Activated T-cell treated with anti-CD3 and anti-CD28 coated beads for 48 hours (primary cell): ENCODE data around the gene ALK.
A peak's percentile ranks its signal among the peaks of the same experiment; 100 is the strongest.

Source experiments
- DNase-seq: peaks from one replicate; pipeline ENCODE4 v3.0.0-alpha.2; 2020; ENCODE audit warnings: low read depth

Gene ALK

GRCh38 chr2:29314816-29315571, 606.4 kb downstream of the ALK start:
- peak; percentile 50 for DNase-seq

- DNase-seq: no peak
Observed at GRCh38 chr2:29311458-29311857, 609.9 kb downstream of the ALK start.

DNA sequence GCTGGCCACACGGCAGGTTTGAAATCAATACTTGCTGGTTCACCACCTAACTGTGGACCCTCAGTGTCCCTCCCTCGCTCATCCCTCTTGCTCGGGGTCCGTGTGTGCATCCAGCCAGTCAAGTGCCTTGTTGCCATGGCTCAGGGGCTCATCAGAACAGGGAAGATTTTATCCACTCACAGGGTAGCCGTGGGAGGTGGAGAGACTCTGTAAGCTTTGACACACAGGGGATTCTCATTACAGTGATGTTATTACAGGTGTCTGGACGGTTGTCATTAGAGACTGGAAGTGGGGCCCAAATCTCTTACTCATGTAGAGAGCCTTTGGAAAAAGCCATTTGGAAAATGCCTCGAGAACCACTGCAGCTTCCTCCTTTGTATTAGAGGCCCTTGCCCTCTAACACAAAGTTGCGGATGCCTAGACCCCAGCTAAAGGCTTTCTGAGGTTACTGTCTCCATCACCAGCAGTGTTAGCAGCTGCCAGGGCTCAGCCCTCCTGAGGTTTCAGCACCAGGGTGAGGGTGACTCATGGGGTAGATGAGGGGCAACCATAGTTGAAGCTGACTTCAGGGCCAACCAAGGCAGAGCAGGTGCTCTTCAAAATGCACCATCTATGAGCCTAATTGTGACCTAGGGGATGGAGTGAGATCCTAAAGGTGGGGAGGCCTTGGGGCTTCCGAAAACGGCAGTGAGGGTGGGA, 610.6 kb downstream of the ALK start:
- no peak for DNase-seq

GRCh38 chr2:29309090-29310029, 612.0 kb downstream of the ALK start:
- DNase-seq: no peak

GRCh38 chr2:29308366-29308765, 613.0 kb downstream of the ALK start:
- no peak for DNase-seq

- DNase-seq: no peak
Observed at GRCh38 chr2:29307519-29307918, 613.9 kb downstream of the ALK start.

DNA sequence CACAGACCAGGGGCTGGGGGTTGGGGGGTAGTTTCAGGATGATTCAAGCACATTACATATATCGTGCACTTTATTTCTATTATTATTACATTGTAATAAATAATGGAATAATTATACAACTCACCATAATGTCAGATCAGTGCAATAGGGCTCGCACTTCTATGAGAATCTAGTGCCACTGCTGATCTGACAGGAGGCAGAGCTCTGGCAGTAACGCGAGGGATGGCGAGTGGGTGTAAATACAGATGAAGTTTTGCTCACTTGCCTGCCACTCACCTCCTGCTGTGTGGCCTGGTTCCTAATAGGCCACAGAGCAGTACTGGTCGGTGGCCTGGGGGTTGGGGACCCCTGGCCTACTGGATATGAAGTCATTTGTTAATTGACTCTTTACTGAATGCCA, 615.6 kb downstream of the ALK start:
- DNase-seq: no peak

GRCh38 chr2:29304399-29305060, 616.9 kb downstream of the ALK start:
- no peak for DNase-seq

DNA sequence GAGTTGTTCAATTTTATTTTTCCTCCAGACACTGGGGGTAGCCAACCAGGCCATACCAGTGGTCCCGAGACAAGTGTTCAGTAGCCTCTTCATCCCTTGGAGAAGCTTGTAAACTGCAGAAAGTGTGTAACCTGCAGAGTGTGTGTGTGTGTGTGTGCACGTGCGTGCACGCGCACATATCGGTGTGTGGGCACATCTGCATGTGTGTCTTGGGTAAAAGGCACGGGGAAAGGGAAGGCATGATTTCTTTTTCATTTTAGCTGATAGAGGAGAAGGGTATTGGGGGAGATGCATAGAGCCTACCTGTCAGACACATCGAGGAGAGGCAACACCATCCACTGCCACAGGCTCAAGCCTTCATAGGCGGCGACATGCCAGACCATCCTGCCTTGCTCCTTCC, 624.8 kb downstream of the ALK start:
- no peak for DNase-seq

DNA sequence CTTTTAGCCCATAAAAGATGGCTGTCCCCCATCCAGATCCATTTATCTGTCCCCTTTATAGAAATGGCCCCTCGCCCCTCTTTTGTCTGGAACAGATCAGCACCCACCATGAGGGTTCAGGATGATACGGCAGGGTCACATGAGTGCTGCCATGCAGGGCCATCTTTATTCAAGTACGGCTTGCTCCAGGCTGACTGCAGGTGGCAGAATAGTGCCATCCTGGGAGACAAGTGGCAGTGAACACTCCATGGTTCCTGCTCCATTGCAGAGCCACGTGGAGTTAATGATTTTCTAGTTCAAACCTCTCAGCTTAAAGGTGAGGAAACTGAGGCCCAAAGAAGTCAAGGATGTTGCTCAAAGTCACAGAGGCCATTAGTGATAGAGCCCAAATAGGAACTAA, 625.5 kb downstream of the ALK start:
- no peak for DNase-seq

DNA sequence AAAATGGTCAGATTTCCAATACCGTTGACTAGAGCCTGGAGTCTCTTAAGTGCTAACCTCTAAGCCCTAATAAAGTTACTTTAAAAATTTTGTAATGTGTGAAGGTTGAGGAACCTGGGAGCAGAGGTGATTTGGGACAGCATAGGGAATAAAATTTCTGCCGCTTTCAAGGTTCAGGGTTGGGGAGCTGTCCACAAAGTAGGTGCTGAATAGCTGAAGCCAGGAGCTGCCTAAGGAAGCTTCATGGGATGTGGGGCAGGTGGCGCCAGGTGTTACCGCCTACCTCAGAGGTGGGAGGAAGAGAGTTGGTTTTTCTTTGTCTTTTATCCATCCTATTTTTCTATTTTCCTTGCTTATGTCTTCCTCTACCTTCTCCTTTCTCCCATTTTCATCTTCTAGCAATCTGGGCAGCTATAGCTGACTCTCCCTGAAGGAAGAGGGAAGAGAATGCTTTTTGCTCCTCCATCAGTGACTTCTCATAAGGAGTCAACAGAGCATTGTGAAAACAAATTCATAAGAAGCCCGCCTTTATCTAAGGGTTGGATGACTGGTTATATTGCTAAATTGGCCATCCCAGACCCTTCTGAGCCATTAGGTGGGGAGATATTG, 627.5 kb downstream of the ALK start:
- DNase-seq: no peak

- no peak for DNase-seq
Observed at GRCh38 chr2:29290293-29291047, 630.9 kb downstream of the ALK start.

- DNase-seq: no peak
Observed at GRCh38 chr2:29284671-29285070, 636.7 kb downstream of the ALK start.

DNA sequence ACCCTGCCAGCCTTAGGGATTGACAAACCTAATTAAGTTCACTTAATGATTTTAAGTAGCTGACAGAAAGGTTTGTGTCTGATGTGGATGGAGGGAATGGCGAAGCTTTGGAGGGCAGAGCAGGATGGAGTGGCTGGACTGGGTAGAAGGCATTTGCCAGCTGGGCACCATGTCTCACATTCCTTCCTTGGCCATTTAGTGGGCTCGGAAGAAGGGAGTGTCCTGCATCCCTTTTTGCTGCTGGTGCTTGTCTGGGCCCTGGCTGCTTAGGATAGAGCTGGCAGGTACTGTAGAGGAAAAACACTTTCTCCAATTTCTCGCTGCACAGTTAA, 639.5 kb downstream of the ALK start:
- DNase-seq: no peak

GRCh38 chr2:29281086-29281915, 640.1 kb downstream of the ALK start:
- DNase-seq: no peak

DNA sequence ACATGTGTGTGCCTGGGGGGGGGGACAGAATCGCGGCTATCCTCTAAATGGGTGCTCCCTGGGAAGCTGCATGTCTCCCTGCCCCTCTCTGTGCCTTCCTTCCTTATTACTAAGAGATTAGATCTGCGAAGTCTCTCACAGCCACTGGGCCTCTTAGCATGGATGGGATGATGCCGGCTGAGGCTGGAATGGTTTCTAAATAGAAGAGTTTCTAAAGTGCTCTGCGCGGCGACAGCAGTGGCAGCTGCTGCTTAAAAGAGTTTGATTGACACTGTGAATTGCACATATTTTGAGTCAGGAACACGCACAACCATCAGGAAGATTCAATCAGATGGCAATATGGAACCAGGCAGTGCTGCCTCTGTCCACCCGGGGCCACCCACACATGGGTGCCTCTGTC, 642.4 kb downstream of the ALK start:
- DNase-seq: no peak

- DNase-seq: no peak
Observed at GRCh38 chr2:29276151-29276550, 645.2 kb downstream of the ALK start.

- DNase-seq: no peak
Observed at GRCh38 chr2:29275186-29275585, 646.2 kb downstream of the ALK start.

DNA sequence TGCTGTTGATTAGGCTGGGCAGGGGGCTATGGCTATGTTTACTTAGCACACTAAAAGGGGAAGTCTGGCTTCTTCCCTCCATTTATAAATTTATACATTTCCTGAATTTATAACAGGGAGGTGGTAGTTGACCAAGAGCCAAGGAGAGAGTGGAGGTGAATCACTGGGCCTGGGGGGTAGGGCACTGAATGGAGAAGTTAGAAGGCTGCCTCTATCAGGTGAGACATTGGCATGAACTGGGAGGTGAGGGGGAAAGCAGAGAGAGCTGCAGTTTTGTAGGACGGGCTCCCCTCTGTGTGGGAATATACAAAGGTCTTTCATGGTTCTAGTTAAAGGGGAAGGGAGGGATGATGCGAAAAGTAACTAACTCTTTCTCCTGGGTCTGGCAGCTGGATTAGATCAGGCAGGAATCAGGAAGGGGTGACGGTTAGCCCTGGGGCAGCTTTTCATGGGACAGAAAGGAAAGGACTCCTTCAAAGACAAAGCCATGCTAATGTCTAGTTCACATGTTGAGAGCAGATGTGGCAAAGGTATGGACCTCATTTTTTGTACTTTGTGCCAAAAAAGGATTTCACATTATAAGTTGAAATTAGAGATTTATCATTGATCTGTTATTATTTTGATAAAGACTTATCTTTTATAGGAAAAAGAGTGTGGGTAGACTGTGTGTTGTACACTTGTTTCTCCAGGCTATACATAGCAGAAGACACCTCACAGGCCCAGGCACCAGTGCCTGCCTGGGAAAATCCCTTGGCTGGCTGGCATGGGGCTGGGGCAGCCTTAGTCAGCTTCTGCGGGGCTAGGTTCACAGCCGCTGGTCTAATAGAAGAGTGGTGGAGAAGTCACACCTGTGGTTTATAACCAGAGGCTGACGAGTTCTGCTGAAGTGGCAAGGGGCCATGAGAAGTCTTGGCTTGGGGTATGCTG, 647.4 kb downstream of the ALK start:
- DNase-seq: no peak
